ENCODE data around the gene IGSF21. TPM values are rescaled to one million over a fixed set of nuclear protein-coding genes. Genes with fewer than 3 reads are reported as not detected.

The IGSF21 gene
- total RNA-seq, 4 donors from 2014 or later, result 1.2 to 19.1 (median 1.9) TPM; not detected in 1

DNA sequence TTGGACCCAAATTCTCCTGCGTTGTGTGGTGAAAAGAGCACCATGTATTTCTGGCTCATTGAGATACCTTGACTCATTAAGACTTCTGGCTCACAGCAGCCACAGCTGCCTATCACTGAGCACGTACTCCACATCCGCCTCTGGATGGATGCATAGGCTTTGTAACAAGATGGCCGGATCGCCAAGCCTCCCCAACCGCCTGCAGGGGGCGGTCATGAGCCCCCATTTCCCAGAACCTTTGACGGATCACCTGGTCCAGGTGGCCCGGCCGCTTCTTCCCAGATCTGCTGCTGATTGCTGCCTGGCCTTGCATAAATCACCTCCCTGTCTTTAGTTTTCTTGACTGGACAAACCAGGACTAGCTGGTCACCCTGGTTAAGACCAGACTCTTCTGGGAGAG, 216.6 kb downstream of the IGSF21 start:
- H3K27ac ChIP-seq, result no peak overlapping the region

GRCh38 chr1:18325136-18325535, 217.5 kb downstream of the IGSF21 start:
- no peak for TF ChIP-seq POLR2A (IDR thresholded peaks at IDR 0.05)
- TF ChIP-seq, protein P1, sequence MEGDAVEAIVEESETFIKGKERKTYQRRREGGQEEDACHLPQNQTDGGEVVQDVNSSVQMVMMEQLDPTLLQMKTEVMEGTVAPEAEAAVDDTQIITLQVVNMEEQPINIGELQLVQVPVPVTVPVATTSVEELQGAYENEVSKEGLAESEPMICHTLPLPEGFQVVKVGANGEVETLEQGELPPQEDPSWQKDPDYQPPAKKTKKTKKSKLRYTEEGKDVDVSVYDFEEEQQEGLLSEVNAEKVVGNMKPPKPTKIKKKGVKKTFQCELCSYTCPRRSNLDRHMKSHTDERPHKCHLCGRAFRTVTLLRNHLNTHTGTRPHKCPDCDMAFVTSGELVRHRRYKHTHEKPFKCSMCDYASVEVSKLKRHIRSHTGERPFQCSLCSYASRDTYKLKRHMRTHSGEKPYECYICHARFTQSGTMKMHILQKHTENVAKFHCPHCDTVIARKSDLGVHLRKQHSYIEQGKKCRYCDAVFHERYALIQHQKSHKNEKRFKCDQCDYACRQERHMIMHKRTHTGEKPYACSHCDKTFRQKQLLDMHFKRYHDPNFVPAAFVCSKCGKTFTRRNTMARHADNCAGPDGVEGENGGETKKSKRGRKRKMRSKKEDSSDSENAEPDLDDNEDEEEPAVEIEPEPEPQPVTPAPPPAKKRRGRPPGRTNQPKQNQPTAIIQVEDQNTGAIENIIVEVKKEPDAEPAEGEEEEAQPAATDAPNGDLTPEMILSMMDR (IDR thresholded peaks at IDR 0.05), result no peak
- H3K4me3 ChIP-seq, result no peak overlapping the region
- intact Hi-C loops (cut with DNase I; ENCODE audit: low total_unique reads), result no loop called here
- H3K9me3 ChIP-seq, result no peaks in the 10 kb centered on the region
- no peak for DNase-seq
- H3K27me3 ChIP-seq, result no peaks in the 10 kb centered on the region
- H3K4me1 ChIP-seq, result no peaks in the 10 kb centered on the region
- no peak overlapping the region for H3K27ac ChIP-seq
- H3K36me3 ChIP-seq, result no peaks in the 10 kb centered on the region

More for the DNA sequence above, 216.6 kb downstream of the IGSF21 start:
- Histone ChIP-seq H3K27me3 (no peaks in the 10 kb centered on the region), H3K9me3 (no peaks in the 10 kb centered on the region), H3K36me3 (no peaks in the 10 kb centered on the region), H3K4me1 (no peaks in the 10 kb centered on the region), H3K4me3 (no peak overlapping the region)
- intact Hi-C loops (cut with DNase I; ENCODE audit: low total_unique reads), result no loop called here
- DNase-seq, result no peak
- no peak for TF ChIP-seq POLR2A (IDR thresholded peaks at IDR 0.05)
- TF ChIP-seq, protein P1 (IDR thresholded peaks at IDR 0.05), result no peak

DNA sequence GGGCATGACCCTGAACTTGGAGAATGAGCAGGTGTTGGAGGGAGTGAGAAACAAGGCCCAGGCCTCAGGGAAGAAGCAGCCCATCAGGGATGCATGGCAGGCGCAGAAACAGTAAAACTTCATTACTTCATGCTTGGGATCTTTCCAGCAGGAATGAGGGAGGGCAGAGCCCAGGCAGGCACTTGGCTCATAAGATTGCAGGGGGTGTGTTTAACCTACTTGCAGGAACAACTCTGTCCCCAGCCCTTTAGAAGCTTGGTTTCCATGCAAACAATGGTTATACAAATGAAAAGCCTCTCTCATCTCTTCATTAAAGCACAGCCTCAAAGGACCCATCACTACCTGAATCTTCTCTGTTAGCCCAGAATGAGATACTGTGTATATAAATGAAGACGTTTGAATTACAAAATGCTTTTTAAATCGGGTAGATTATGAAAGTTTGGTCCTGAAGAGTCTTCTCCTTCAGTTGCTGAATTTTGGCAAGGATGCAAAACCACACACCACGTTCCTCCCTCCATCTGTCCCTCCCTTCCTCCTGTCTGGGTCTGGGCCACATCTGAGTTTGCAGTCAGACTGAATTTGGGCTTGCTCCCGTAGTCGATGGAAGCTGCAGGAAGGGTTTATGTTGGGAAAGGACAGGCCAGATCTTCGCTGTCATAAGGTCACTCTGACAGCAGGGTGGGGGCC, 218.8 kb downstream of the IGSF21 start:
- intact Hi-C loops (cut with DNase I; ENCODE audit: low total_unique reads), result no loop called here
- DNase-seq, result no peak
- Histone ChIP-seq H3K4me1 (no peaks in the 10 kb centered on the region), H3K27me3 (no peaks in the 10 kb centered on the region), H3K27ac (no peak overlapping the region), H3K4me3 (no peak overlapping the region), H3K9me3 (no peaks in the 10 kb centered on the region), H3K36me3 (no peaks in the 10 kb centered on the region)
- TF ChIP-seq, protein P1 (IDR thresholded peaks at IDR 0.05), result no peak
- no peak for TF ChIP-seq POLR2A (IDR thresholded peaks at IDR 0.05)

GRCh38 chr1:18327650-18328049, 220.1 kb downstream of the IGSF21 start:
- intact Hi-C loops (cut with DNase I; ENCODE audit: low total_unique reads), result no loop called here
- Histone ChIP-seq H3K9me3 (no peaks in the 10 kb centered on the region), H3K27me3 (peaks cover 0 to 2% of the 10 kb centered on the region in 2 donors), H3K27ac (no peak overlapping the region), H3K4me1 (no peaks in the 10 kb centered on the region), H3K36me3 (no peaks in the 10 kb centered on the region), H3K4me3 (no peak overlapping the region)
- no peak for TF ChIP-seq POLR2A (IDR thresholded peaks at IDR 0.05)
- TF ChIP-seq, protein P1 (IDR thresholded peaks at IDR 0.05), result no peak
- DNase-seq, result no peak

DNA sequence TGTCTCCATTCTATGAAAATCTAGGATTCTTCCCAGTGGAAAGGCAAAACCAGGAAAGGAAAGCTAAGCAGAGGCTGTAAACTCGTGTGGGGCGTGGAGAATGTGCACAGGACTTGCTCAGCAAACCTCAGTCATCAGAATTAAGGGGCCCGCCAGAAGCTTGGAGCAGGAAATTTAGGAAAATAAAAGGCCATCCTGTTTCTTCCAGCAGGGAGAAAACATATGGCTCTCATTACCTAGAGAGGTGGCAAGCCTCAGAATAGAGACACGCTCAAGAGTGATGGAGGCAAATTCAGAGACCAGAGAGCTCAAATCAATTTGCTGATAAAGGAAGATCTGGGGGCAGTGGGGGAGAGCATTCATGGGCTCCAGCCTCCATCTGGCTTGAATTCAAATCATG, 221.2 kb downstream of the IGSF21 start:
- intact Hi-C loops (cut with DNase I; ENCODE audit: low total_unique reads), result no loop called here
- DNase-seq, result no peak

More for the DNA sequence above, 221.2 kb downstream of the IGSF21 start:
- H3K4me3 ChIP-seq, result no peak overlapping the region
- TF ChIP-seq, protein P1 (IDR thresholded peaks at IDR 0.05), result no peak
- no peak overlapping the region for H3K27ac ChIP-seq
- no peaks in the 10 kb centered on the region for H3K36me3 ChIP-seq
- peaks cover 0 to 5% of the 10 kb centered on the region in 2 donors for H3K27me3 ChIP-seq
- no peaks in the 10 kb centered on the region for H3K9me3 ChIP-seq
- H3K4me1 ChIP-seq, result no peaks in the 10 kb centered on the region
